NB4 (cell line): Measurements from ENCODE around the gene SYS1.

ENCODE experiments used
- DNase-seq: peaks from one replicate; pipeline ENCODE4 v3.0.0; 2010; ENCODE audit warnings: low read depth
- H3K4me3 ChIP-seq: one replicate; pipeline ENCODE4 v1.5.1; 2011; ENCODE audit warnings: mild to moderate bottlenecking, low read depth, low read length, moderate library complexity
- MYC ChIP-seq: IDR thresholded peaks from 2 replicates; pipeline ENCODE4 v1.6.1; 2011; ENCODE audit warnings: low read depth, low read length
- POLR2A ChIP-seq: IDR thresholded peaks from 2 replicates; pipeline ENCODE4 v1.6.1; 2011; ENCODE audit warnings: mild to moderate bottlenecking; ENCODE audit not compliant: insufficient read length; ENCODE audit errors: extremely low read depth
- TF ChIP-seq, protein P1 (sequence below): IDR thresholded peaks from one replicate; pipeline ENCODE4 v1.5.1; 2012; ENCODE audit warnings: low read depth, low read length
- TF ChIP-seq, protein P2 (sequence below): IDR thresholded peaks from 2 replicates; pipeline ENCODE4 v1.6.1; 2011; ENCODE audit warnings: low read depth, low read length

Gene SYS1

DNA sequence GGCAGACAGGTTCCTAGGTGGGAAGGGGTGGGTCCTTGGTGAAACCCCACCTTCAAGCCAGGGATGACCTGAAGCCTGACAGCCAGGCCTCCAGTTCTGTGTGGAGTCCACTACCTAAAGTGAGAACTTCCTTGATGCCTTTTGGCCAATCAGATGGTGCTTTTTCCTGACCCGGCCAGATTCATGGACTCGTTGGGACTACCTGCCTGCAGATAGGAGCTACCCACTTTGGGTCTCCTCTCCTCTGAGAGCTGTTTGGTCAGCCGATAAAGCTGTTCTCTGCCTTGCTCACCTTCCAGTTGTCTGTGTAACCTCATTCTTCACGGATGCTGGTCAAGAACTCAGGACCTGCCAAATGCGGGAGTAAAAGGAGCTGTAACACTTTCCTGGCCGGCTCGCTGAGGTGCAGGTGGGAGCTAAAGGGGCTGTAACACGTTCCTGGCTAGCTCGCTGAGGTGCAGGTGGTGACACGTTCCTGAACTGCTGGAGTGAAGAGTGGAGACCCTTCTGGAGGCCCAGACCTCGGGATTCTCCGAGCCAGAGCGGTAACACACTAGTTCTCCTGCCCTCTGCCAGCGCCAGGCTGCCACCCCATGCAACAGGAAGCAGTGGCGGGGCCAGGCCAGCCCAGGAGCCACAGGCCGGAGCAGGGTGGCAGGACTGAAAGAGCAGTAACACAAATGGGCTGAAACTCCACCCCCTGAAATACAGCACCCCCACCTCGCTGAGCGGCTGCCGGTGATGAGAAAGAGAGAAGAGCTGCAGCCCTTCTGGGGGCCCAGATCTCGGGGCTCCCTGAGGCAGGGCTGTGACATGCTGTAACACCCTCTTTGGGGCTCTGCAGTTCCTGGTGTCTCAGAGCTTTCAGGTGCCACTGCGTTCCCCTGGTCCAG is 31.5 kb downstream of the SYS1 start:
- H3K4me3 ChIP-seq, result no peak overlapping the region
- TF ChIP-seq, protein P1, sequence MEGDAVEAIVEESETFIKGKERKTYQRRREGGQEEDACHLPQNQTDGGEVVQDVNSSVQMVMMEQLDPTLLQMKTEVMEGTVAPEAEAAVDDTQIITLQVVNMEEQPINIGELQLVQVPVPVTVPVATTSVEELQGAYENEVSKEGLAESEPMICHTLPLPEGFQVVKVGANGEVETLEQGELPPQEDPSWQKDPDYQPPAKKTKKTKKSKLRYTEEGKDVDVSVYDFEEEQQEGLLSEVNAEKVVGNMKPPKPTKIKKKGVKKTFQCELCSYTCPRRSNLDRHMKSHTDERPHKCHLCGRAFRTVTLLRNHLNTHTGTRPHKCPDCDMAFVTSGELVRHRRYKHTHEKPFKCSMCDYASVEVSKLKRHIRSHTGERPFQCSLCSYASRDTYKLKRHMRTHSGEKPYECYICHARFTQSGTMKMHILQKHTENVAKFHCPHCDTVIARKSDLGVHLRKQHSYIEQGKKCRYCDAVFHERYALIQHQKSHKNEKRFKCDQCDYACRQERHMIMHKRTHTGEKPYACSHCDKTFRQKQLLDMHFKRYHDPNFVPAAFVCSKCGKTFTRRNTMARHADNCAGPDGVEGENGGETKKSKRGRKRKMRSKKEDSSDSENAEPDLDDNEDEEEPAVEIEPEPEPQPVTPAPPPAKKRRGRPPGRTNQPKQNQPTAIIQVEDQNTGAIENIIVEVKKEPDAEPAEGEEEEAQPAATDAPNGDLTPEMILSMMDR, result no peak
- TF ChIP-seq POLR2A (no peak), MYC (no peak)
- TF ChIP-seq, protein P2, sequence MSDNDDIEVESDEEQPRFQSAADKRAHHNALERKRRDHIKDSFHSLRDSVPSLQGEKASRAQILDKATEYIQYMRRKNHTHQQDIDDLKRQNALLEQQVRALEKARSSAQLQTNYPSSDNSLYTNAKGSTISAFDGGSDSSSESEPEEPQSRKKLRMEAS, result no peak
- DNase-seq, result no peak

DNA sequence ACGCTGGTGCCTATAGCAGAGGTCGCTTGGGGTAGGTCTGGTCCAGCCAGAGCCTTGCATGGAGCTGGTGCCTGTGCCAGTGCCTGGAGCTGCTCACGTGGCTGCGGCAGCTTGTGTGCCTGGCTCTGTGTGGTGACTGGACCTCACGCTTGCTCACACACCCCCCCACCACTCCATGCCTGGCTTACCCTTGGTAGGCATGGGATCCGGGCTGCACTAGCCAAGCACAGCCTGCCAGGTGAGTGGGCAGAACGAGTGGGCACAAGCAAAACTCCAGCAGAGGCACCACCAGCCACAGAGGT is 32.1 kb downstream of the SYS1 start:
- H3K4me3 ChIP-seq, result no peak overlapping the region
- TF ChIP-seq, protein P1, result no peak
- no peak for TF ChIP-seq MYC
- TF ChIP-seq, protein P2, result no peak
- TF ChIP-seq POLR2A, result no peak
- DNase-seq, result no peak

DNA sequence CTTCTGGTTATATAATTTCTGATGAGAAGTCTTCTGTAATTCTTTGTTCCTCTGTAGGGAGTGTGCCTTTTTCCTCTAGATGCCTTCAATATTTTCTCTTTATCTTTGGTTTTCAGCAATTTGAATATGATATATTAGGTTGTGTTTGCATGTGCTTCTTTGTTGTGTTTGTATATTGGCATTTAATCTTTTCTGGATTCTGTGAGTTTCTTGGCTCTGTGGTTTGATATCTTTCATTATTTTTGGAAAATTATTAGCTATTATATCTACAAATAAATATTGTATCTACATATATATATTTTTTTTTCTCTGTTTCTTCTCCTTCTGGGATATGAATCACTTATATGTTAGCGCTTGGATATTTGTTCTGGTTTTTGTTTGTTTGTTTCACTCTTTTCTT is 36.1 kb downstream of the SYS1 start:
- no peak for DNase-seq
- H3K4me3 ChIP-seq, result no peak overlapping the region
- TF ChIP-seq POLR2A (no peak), MYC (no peak)
- TF ChIP-seq, protein P2, result no peak
- TF ChIP-seq, protein P1, result no peak

DNA sequence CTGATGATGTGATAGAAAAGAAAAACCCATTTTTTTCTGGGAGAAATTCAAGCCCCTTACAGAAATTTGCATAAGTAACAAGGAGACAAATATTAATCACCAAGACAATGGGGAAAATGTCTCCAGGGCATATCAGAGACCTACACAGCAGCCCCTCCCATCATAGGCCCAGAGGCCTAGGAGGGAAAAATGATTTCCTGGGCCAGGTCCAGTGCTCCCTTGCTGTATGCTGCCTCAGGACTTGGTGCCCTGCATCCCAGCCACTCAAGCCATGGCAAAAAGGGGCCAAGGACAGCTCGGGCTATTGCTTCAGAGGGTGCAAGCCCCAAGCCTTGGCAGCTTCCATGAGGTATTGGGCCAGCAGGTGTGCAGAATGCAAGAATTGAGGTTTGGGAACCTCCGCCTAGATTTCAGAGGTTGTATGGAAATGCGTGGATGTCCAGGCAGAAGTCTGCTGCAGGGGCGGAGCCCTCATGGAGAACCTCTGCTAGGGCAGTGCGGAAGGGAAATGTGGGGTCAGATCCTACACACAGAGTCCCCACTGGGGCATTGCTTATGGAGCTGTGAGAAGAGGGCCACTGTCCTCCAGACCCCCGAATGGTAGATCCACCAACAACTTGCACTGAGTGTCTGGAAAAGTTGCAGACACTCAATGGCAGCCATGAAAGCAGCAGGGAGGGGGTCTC is 37.5 kb downstream of the SYS1 start:
- DNase-seq, result no peak
- H3K4me3 ChIP-seq, result no peak overlapping the region
- TF ChIP-seq, protein P1, result no peak
- TF ChIP-seq MYC (no peak), POLR2A (no peak)
- TF ChIP-seq, protein P2, result no peak

DNA sequence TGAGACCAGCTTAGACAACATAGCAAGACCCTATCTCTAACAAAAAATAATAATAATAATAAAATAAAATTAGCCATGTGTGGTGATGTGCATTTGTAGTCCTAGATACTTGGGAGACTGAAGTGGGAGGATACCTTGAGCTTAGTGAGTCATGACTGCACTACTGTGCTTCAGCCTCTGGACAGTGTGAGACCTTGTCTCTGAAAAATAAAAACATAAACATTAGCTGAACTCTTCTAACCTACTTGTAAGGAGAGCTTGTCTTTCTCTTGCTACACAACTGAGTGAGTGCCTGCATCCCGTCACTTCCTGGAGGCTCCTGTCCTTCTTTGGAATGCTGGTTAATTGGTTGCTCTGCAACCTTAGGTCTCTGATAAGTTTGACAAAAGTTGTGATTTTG is 40.0 kb downstream of the SYS1 start:
- no peak overlapping the region for H3K4me3 ChIP-seq
- no peak for DNase-seq
- TF ChIP-seq, protein P2, result no peak
- TF ChIP-seq, protein P1, result no peak
